Osteocyte (in vitro differentiated cells): ENCODE results near the gene E2F1. TPM values are rescaled to one million over a fixed set of nuclear protein-coding genes. Genes with fewer than 3 reads are reported as not detected.

Source experiments
- DNase-seq: peaks from one replicate; pipeline ENCODE4 v3.0.0; 2021; ENCODE audit warnings: mixed read lengths; ENCODE audit not compliant: unreplicated experiment; ENCODE audit errors: extremely low spot score
- H3K27ac Mint-ChIP-seq: one replicate; pipeline ENCODE4 v1.8.0; 2021; ENCODE audit warnings: mild to moderate bottlenecking, mixed read lengths; ENCODE audit not compliant: unreplicated experiment
- H3K27me3 Mint-ChIP-seq: one replicate; pipeline ENCODE4 v1.8.0; 2021; ENCODE audit warnings: mixed read lengths; ENCODE audit not compliant: unreplicated experiment
- H3K36me3 Mint-ChIP-seq: one replicate; pipeline ENCODE4 v1.8.0; 2021; ENCODE audit warnings: mixed read lengths; ENCODE audit not compliant: unreplicated experiment
- H3K4me1 Mint-ChIP-seq: one replicate; pipeline ENCODE4 v1.8.0; 2021; ENCODE audit warnings: mixed read lengths; ENCODE audit not compliant: unreplicated experiment
- H3K4me3 Mint-ChIP-seq: one replicate; pipeline ENCODE4 v1.8.0; 2021; ENCODE audit warnings: mild to moderate bottlenecking, moderate library complexity, mixed read lengths; ENCODE audit not compliant: unreplicated experiment
- H3K9me3 Mint-ChIP-seq: one replicate; pipeline ENCODE4 v1.8.0; 2021; ENCODE audit warnings: mixed read lengths; ENCODE audit not compliant: unreplicated experiment
- total RNA-seq: library from RNA; stranded (reverse); gene quantifications from 2 replicates; pipeline ENCODE4 v1.2.1, GENCODE V29; 2021
- TF ChIP-seq, protein P1 (sequence below): fragments of 200-600 bp; sonication (generic); IDR thresholded peaks from 2 replicates; pipeline ENCODE4 v1.5.0; 2021; ENCODE audit warnings: antibody characterized with exemption, mild to moderate bottlenecking, moderate library complexity

Gene E2F1
- total RNA-seq, 1 donor from 2014 or later, result 6.3 TPM

DNA sequence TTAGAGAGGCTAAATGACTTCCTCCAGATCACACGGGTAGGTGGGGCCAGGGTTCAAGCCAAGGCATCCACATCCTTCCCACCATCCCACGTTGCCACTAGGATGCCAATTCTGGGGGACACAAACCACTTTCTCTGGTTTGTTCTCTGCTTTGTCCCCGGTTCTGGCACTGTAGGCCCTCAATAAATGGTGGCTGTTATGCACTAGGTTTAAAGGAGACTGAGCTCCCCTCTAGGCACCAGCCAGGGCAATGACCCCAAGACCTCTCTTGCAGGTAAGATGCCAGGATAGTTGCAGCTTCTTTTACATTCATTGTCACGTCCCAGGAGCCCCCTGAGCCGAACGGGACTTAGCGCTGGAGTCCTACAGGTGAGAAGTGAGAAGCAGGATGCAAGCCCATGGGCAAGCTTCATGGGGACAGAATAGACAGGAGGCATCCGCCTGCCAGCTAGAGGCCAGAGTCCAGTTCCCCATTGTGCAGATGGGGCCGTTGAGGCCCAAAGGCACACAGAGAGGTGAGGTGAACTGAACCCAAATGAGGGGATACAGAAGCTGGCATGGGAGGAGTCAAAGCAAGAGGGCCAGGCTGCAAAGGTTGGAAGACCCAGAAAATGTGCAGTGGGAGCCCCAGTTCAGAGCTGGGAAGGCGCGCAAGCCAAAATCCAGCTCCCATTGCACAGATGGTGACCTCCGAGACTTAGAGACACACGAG lies 33.2 kb upstream of the E2F1 start:
- Mint-ChIP-seq H3K36me3 (no peaks in the 10 kb centered on the region), H3K27ac (no peak overlapping the region), H3K9me3 (no peaks in the 10 kb centered on the region), H3K4me1 (peaks cover 4% of the 10 kb centered on the region), H3K27me3 (no peaks in the 10 kb centered on the region), H3K4me3 (peak overlapping the region; percentile 68)
- TF ChIP-seq, protein P1, sequence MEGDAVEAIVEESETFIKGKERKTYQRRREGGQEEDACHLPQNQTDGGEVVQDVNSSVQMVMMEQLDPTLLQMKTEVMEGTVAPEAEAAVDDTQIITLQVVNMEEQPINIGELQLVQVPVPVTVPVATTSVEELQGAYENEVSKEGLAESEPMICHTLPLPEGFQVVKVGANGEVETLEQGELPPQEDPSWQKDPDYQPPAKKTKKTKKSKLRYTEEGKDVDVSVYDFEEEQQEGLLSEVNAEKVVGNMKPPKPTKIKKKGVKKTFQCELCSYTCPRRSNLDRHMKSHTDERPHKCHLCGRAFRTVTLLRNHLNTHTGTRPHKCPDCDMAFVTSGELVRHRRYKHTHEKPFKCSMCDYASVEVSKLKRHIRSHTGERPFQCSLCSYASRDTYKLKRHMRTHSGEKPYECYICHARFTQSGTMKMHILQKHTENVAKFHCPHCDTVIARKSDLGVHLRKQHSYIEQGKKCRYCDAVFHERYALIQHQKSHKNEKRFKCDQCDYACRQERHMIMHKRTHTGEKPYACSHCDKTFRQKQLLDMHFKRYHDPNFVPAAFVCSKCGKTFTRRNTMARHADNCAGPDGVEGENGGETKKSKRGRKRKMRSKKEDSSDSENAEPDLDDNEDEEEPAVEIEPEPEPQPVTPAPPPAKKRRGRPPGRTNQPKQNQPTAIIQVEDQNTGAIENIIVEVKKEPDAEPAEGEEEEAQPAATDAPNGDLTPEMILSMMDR, result no peak
- no peak for DNase-seq

DNA sequence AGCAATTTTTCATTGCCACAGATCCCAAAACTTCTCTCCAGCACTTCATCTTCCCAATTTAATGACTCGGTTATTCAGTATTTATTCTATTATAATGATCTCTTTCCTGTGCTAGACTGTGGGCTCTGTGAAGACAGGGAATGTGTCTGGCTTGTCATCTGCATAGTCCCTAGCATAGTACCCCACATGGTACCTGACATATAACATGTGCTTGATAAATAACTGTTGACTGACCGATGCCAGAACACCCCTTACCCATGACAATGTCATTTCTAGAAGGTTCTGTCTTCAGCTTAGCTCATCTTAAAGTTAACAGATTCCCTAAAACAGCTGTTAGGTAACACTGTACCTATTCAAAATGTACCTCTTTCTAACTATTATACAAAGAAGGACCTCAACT lies 30.3 kb upstream of the E2F1 start:
- Mint-ChIP-seq H3K36me3 (no peaks in the 10 kb centered on the region), H3K4me3 (no peak overlapping the region), H3K27me3 (no peaks in the 10 kb centered on the region), H3K4me1 (peaks cover 4% of the 10 kb centered on the region), H3K9me3 (no peaks in the 10 kb centered on the region), H3K27ac (no peak overlapping the region)
- no peak for DNase-seq
- TF ChIP-seq, protein P1, result no peak

DNA sequence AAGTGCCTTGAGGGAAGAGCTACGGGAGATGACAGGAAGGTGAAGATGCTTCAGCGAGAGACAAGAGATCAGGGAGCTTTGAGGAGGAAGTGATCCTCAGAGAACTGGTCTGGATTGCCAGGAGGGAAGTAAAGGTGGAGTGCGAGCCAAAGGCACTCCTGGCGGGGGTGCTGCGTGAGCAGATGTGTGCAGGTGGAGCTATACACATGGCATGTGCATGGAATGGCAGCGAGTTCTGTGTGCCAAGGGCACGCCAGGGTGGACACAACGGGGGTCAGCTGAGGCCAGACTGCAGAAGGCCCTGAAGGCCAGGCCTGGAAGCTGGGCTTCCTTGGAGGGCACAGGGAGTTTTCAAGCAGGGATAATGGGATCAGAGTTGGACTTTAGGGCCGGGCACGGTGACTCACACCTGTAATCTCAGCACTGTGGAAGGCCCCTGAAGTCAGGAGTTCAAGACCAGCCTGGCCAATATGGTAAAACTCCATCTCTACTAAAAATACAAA lies 27.7 kb upstream of the E2F1 start:
- DNase-seq, result no peak
- no peak overlapping the region for H3K4me3 Mint-ChIP-seq
- no peak overlapping the region for H3K27ac Mint-ChIP-seq
- H3K4me1 Mint-ChIP-seq, result no peaks in the 10 kb centered on the region
- no peaks in the 10 kb centered on the region for H3K27me3 Mint-ChIP-seq
- H3K9me3 Mint-ChIP-seq, result no peaks in the 10 kb centered on the region
- H3K36me3 Mint-ChIP-seq, result no peaks in the 10 kb centered on the region
- TF ChIP-seq, protein P1, result no peak

DNA sequence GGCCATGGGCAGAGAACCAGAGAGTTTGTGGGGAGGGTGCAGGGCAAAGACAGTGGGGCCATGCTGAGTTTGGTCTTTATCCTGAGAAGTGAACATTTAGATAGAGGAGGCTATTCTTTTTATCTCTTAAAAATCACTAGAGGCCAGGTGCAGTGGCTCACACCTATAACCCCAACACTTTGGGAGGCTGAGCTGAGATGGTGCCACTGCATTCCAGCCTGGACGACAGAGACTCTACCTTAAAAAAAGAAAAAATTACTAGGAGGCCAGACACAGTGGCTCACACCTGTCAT lies 25.2 kb upstream of the E2F1 start:
- no peaks in the 10 kb centered on the region for H3K36me3 Mint-ChIP-seq
- no peak overlapping the region for H3K4me3 Mint-ChIP-seq
- no peaks in the 10 kb centered on the region for H3K4me1 Mint-ChIP-seq
- TF ChIP-seq, protein P1, result no peak
- no peak overlapping the region for H3K27ac Mint-ChIP-seq
- no peak for DNase-seq
- H3K27me3 Mint-ChIP-seq, result no peaks in the 10 kb centered on the region
- no peaks in the 10 kb centered on the region for H3K9me3 Mint-ChIP-seq

DNA sequence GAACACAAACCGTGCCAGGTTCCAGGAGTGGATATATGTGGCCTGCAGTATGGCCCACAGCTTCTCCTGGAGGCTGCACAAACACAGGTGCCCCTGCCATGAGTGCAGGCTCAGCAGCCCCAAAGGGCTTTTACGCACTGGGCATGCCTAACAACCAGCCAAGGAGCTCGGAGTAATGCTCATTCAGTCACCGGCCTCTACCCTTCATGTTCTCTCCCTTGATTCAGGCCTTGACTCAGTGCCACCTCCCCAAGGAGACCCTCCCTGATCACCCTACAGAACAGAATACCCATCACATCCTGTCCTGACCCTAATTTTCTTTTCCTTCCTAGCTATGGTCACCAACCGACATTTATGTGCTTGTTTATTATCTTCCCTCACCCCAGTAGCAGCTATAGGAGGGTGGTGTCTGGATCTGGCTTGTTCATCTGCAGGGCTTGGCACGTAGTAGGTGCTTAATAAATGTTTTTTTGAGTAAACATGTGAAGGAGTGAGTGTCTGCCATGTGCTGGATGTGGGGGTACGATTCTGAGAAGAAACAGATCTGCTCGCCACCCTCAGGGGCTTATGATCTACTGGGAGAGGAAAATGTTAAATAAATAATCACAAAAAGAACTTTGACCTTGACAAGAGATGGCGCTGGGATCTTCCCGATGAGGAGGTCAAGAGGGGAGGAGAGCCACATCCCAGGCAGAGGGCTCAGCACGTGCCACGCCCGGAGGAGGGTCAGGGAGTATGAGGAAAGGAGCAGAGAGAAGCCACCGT lies 24.7 kb upstream of the E2F1 start:
- DNase-seq, result no peak
- TF ChIP-seq, protein P1, result no peak
- H3K27me3 Mint-ChIP-seq, result no peaks in the 10 kb centered on the region
- no peak overlapping the region for H3K27ac Mint-ChIP-seq
- no peaks in the 10 kb centered on the region for H3K9me3 Mint-ChIP-seq
- H3K4me1 Mint-ChIP-seq, result no peaks in the 10 kb centered on the region
- no peak overlapping the region for H3K4me3 Mint-ChIP-seq
- no peaks in the 10 kb centered on the region for H3K36me3 Mint-ChIP-seq
